Omental fat pad (tissue), 4 donors: Measurements from ENCODE around the gene HEATR9. TPM values are rescaled to one million over a fixed set of nuclear protein-coding genes. Genes with fewer than 3 reads are reported as not detected.

Experiments
- ATAC-seq: fragments of 150-250 bp; one replicate; pipeline ENCODE4 v1.9.1; 2016; ENCODE audit warnings: mild to moderate bottlenecking, moderate library complexity; ENCODE audit not compliant: low FRiP score
- DNase-seq: peaks from one replicate; pipeline ENCODE4 v3.0.0-alpha.2; 2019; ENCODE audit warnings: low spot score
- total RNA-seq, 4 donors: library from RNA; depleted of rRNA; stranded (reverse); fragments of >200 nt; gene quantifications; one replicate each; pipeline ENCODE4 v1.1.0, GENCODE V29; 2016
- TF ChIP-seq, protein P1 (sequence below), 3 donors: fragments of 450-650 bp; IDR thresholded peaks; one replicate each; pipeline ENCODE4 v1.5.1; 2016 to 2017; ENCODE audit warnings: antibody characterized with exemption in 3 of 3, mild to moderate bottlenecking in 3 of 3, moderate library complexity in 2 of 3

The HEATR9 gene, protein sequence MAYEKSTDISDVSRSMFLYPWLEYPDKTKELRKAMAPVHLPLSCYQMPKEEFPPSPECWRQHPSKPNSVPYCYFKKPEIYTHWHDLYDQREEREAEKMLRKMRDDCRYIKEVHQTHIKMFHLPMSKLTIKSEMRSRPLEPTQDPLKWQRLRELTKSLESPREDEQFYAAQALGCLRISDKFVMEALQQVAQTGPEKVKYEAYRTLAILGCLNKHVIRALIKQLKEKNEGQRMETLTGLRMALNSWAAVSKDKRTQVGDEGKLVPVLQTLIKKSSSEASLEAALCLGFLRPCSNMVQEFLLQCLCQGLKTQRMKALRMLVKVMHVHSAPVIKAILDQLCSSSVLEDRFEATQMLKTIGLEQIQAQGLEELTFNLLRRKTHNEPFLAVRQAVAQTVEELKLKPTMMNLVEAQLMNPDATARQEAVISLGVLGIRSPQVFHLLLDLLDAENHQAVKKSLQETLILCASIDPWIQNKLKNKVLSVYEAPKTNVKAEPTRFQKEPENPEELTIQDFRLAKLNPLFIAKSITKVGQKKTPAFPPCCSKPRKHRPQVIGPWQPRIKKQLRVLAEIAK
- total RNA-seq: not detected

DNA sequence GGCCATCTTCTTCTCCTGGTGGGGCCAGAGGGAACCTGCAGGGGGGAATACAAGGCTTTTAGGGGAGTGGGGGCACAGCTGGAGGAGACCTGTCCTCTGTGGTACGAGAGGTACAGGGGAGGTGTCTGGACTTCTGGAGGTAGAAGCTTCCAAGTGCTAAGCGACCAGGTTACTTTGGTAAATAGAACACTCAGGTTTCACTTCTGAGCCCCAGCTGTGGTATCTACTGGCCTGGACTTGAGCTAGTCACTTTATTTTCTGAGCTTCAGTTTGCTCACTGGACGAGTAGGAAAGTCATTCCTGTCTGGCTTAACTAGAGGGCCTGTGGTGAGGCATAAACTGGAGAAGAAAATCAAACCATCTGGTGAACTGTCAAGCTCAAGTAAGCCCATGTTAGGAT lies at the start of gene HEATR9:
Gene HEATR9 (minus strand): TSS at position 155 of the 400 bp plus-strand sequence. CDS start 149 bp downstream, at position 6.
- ATAC-seq: no peak
- TF ChIP-seq, protein P1, sequence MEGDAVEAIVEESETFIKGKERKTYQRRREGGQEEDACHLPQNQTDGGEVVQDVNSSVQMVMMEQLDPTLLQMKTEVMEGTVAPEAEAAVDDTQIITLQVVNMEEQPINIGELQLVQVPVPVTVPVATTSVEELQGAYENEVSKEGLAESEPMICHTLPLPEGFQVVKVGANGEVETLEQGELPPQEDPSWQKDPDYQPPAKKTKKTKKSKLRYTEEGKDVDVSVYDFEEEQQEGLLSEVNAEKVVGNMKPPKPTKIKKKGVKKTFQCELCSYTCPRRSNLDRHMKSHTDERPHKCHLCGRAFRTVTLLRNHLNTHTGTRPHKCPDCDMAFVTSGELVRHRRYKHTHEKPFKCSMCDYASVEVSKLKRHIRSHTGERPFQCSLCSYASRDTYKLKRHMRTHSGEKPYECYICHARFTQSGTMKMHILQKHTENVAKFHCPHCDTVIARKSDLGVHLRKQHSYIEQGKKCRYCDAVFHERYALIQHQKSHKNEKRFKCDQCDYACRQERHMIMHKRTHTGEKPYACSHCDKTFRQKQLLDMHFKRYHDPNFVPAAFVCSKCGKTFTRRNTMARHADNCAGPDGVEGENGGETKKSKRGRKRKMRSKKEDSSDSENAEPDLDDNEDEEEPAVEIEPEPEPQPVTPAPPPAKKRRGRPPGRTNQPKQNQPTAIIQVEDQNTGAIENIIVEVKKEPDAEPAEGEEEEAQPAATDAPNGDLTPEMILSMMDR (IDR thresholded peaks at IDR 0.05): no peak
- DNase-seq: no peak

GRCh38 chr17:35917519-35918213 lies 49.0 kb upstream of the HEATR9 start:
- ATAC-seq: no peak
- TF ChIP-seq, protein P1 (IDR thresholded peaks at IDR 0.05): no peak

GRCh38 chr17:35915153-35915964 lies 46.7 kb upstream of the HEATR9 start:
- ATAC-seq: no peak
- TF ChIP-seq, protein P1 (IDR thresholded peaks at IDR 0.05): no peak
- DNase-seq: no peak

More at GRCh38 chr17:35917519-35918213, 49.0 kb upstream of the HEATR9 start:
- no peak for DNase-seq

GRCh38 chr17:35914354-35914753 lies 45.7 kb upstream of the HEATR9 start:
- TF ChIP-seq, protein P1 (IDR thresholded peaks at IDR 0.05): no peak
- DNase-seq: no peak
- no peak for ATAC-seq

DNA sequence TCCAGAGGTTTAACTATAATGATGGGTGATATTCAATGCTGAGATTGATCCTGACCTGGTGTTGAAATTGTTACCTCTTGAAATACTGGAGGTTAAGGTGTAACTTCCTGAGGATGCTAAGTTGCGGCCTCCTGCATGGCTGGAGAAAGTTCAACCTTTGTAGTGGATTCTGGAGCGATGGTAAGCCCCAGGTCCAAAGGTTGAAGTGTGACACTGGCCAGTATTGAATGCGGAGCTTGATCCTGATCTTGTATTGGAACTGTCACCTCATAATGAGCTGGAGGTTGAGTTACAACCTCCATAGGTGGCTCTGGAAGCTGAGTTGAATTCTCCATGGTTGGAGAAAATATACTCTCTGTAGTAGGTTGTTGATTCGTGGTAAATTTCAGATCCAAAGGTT lies 44.9 kb upstream of the HEATR9 start:
- ATAC-seq (no peak), DNase-seq (no peak)
- TF ChIP-seq, protein P1 (IDR thresholded peaks at IDR 0.05): no peak

DNA sequence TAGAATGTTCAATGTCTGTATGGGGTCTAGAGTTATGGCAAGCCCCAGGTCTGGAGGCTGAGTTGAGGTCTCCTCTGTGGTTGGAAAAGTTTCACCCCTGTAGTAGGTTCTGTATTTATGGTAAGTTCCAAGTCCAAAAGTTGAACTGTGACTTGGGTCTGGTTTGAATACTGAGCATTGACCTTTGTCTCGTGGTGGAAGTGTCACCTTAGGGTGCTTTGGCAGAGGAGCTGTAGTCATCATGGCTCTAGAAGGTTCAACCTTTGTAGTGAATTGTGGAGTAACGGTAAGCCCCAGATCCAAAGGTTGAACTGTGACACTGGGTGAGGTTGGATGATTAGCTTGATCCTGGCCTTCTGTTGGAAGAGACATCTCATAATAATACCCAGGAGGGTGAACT lies 44.3 kb upstream of the HEATR9 start:
- ATAC-seq: no peak
- TF ChIP-seq, protein P1 (IDR thresholded peaks at IDR 0.05): no peak

More for the DNA sequence above, 44.3 kb upstream of the HEATR9 start:
- no peak for DNase-seq
